Mammary epithelial cell (primary cell): ENCODE data around the gene EMSY.

Experiments used
- EZH2 ChIP-seq: IDR thresholded peaks from 2 replicates; pipeline ENCODE4 v1.6.1; 2012; ENCODE audit warnings: low read length, inconsistent platforms, borderline replicate concordance
- TF ChIP-seq, protein P1 (sequence below), 2 donors: IDR thresholded peaks in 1 of 2; conservative IDR thresholded peaks in 1 of 2; 2 replicates each; pipeline ENCODE4 v1.5.1; 2011 to 2012; ENCODE audit warnings: inconsistent platforms in 2 of 2, low read length in 2 of 2, mild to moderate bottlenecking in 2 of 2, control low read depth in 1 of 2, low read depth in 1 of 2; ENCODE audit not compliant: insufficient read depth in 1 of 2; ENCODE audit errors: extremely low read depth in 1 of 2

DNA sequence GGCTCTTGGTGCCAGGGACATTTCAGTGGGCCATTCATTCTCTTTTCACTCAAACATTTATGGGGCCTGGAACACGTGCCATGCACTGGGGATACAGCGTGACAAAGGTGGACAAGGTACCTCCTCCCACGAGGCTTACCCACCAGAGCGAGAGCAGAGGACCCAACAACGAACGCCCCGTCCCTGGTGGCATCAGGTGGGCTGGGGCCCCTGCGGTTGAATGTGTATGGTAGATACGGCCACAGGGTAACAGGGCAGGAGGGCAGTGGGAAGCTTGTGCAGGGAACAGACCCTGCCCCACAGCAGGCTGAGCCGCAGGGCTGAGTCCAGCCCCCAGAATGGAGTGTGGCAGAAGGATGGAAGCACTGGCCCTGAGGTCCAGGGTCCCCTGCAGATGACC, 144.7 kb downstream of the EMSY start:
- TF ChIP-seq, protein P1, sequence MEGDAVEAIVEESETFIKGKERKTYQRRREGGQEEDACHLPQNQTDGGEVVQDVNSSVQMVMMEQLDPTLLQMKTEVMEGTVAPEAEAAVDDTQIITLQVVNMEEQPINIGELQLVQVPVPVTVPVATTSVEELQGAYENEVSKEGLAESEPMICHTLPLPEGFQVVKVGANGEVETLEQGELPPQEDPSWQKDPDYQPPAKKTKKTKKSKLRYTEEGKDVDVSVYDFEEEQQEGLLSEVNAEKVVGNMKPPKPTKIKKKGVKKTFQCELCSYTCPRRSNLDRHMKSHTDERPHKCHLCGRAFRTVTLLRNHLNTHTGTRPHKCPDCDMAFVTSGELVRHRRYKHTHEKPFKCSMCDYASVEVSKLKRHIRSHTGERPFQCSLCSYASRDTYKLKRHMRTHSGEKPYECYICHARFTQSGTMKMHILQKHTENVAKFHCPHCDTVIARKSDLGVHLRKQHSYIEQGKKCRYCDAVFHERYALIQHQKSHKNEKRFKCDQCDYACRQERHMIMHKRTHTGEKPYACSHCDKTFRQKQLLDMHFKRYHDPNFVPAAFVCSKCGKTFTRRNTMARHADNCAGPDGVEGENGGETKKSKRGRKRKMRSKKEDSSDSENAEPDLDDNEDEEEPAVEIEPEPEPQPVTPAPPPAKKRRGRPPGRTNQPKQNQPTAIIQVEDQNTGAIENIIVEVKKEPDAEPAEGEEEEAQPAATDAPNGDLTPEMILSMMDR (conservative IDR thresholded peaks at IDR 0.05 in 1 of 2, IDR thresholded peaks at IDR 0.05 in 1 of 2; ENCODE audit: extremely low read depth in 1 of 2, insufficient read depth in 1 of 2, low read depth in 1 of 2, low read length in 2 of 2), result no peak
- no peak for TF ChIP-seq EZH2
